Stimulated activated CD8-positive, alpha-beta memory T cell treated with anti-CD3 and anti-CD28 coated beads, Interleukin-4, amount 100 ng/mL, for 24 hours (primary cell): Measurements from ENCODE around the gene CDK11B.
"Not testable (repeated sequence)": the region's sequence is repeated elsewhere in the genome, so short reads cannot be mapped to it uniquely, and the experiment has no call there.

ENCODE experiments used
- DNase-seq: peaks from one replicate; pipeline ENCODE4 v3.0.0-alpha.2; 2020; ENCODE audit warnings: low read depth

The CDK11B gene

GRCh38 chr1:1599030-1599934 lies 59.5 kb downstream of the CDK11B start:
- DNase-seq, result no peak

GRCh38 chr1:1598720-1599029 lies 60.1 kb downstream of the CDK11B start:
- no peak for DNase-seq

GRCh38 chr1:1598051-1598719 lies 60.6 kb downstream of the CDK11B start:
- no peak for DNase-seq

DNA sequence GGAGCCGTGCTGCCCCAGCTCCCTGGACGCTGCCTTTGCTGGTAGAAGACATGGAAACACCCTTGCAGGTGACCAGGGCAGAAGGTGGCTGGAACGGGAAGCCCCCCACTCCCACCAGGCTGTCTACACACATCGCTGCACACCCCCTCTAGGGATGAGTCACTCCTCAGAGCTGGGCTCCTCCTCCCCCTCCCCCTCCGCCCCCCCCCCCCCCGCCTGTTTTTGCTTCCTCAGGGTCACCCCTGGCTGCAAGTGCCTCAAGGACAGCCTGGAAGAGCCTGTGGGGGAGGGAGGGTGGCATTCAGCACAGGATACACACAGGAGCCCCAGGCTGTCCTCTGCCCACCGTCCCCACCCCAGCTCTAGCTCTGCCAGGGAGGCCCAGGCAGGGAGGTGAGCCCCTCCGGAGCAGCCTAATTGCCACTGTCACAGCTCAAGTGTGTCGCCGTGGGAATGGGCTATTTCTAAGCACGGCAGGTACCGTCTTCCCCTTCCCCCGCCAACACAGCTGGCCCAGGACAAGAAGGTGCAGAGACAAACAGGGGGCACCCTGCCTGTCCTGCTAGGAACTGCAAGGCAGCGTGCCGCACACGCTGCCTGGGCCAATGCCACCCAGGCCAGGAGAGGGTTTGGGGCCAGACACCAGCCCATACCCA lies 61.4 kb downstream of the CDK11B start:
- no peak for DNase-seq

- DNase-seq, result no peak
Measured at GRCh38 chr1:1596493-1597274, 62.1 kb downstream of the CDK11B start.

GRCh38 chr1:1595341-1595740 lies 63.5 kb downstream of the CDK11B start:
- not testable (repeated sequence) for DNase-seq

GRCh38 chr1:1594602-1595260 lies 64.1 kb downstream of the CDK11B start:
- DNase-seq, result no peak

DNA sequence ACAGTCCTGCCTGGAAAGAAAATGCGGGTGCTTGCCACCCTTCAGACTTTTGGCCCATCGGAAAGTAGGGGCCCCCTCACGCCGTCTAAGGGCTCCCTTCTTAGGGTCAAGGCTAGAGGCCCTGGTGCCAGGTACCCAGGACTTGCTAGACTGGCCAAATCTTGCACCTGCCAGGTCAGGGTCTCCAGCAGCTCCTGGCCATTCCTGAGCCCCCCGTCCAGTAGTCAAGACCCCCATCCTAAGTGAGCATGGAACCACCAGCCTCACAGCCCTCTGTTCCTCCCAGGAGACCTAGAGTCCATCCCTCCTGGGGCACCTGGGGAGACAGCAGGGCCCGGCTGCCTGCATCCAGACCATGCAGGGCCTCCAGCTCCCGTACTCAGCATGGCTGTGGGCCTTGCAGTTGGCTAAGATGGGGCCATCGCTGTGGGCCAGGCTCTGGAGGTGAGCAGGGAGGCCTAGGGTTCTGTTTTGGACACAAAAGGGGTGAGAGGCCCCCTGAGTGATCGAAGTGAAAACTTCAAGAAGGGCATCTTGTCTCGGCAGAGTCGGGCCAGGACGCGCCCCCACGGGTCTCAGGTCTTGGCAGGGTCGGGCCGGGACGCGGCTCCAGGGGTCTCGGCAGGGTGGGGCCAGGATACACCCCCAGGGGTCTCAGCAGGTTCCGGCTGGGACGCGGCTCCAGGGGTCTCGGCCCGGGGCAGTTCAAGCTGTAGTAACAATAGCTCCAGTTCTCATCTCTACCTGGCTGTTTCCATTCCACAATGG lies 64.8 kb downstream of the CDK11B start:
- DNase-seq, result no peak

- no peak for DNase-seq
Measured at GRCh38 chr1:1591452-1591851, 67.4 kb downstream of the CDK11B start.
